CD4-positive, alpha-beta T cell treated with Interleukin-4 for 1 hour (primary cell): ENCODE results near the gene GPBP1L1.

Experiments used
- DNase-seq, 2 donors: peaks; one replicate each; pipeline ENCODE4 v3.0.0-alpha.2; 2020 to 2022

The GPBP1L1 gene

DNA sequence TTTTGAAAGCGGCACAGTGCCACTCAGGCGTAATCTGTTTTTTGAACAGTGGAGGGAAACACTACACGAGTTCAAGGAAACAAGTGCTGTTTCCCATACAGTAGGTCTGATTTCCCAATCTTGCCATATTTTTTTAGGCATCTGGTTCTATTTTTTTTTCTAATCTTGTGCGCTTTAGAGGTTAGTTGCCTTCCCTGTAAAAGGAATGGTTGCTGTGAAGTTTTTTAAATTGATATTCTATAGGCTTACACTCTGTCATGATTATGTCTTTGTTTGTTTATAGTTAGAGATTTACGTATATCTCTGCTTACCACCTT, 101.3 kb downstream of the GPBP1L1 start:
- DNase-seq: no peak

DNA sequence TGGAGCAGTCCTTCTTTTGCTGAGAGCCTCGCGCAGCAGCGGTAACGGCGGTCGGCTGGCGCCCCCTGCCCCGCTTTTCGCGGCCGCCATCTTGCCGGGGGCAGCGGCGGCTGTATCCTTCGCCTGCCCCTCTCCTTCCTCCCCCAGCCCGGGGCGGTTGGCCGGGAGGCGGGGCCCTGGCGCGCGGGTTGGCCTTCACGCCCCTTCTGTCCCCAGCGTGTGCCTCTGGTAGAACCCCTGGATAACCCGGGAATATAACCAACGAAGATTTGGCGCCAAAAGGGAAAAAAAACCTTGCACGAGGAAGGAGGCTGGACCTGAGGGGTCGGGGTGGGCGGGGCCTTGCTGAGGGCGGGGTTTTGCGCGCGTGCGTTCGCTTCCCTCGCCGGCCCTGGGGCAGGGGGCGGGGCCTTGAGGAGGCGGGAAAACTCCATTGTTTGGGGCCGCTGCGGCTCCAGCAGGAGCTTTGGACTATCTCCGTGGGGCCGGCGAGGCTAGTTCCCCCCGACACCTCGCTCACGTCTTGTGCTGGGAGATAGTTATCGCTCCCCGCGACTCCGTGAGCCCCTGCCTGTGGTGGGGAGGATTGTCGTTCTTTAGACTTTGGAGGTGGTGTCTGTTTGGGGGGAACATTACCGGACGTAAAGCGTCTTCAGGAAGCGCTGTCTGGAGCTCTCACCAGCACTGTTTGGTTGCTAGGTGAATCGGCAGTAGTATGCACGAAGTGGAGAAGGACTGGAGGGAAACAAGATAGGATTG, 101.8 kb downstream of the GPBP1L1 start:
- DNase-seq: peak; percentile 84 to 88

- DNase-seq: peak; percentile 90 to 94
Observed at GRCh38 chr1:45583666-45584350, 102.5 kb downstream of the GPBP1L1 start, which contains the start of gene NASP. Gene NASP (plus strand): TSS chr1:45584041. CDS start chr1:45584147, 106 bp downstream.

- DNase-seq: peak; percentile 97 to 98
Observed at GRCh38 chr1:45583264-45583665, 103.1 kb downstream of the GPBP1L1 start.
